Right ventricle myocardium inferior (tissue), 1 donor: ENCODE measurements around the gene SLC26A1. TPM values are rescaled to one million over a fixed set of nuclear protein-coding genes. Genes with fewer than 3 reads are reported as not detected.

ENCODE experiments used
- ATAC-seq: fragments of 200-7000 bp; cut with Tn5 transposase; one replicate; pipeline ENCODE4 v1.9.1; 2020; ENCODE audit warnings: mild to moderate bottlenecking, moderate library complexity
- DNase-seq: peaks from one replicate; pipeline ENCODE4 v3.0.0; 2021; ENCODE audit errors: missing footprints
- intact Hi-C: fragments of 100-400 bp; cut with DNase I; formaldehyde crosslinking; loops from one replicate; pipeline ENCODE4 v1.11.0; 2022
- long read RNA-seq: library from polyadenylated mRNA; unstranded; transcript quantifications from one replicate; pipeline ENCODE4 v2.0.0, GENCODE V29; 2021
- total RNA-seq: library from RNA; stranded (reverse); fragmentation: NEBNext Ultra II Directional; extraction: Animal tissue kit (Norgen Biotek cat#: 25700); gene quantifications from one replicate; pipeline ENCODE4 v1.2.1, GENCODE V29; 2021
- donor health status: DM: no; HTN: yes; CAD: no; lungs with severe emphysema.

SLC26A1 gene, protein sequence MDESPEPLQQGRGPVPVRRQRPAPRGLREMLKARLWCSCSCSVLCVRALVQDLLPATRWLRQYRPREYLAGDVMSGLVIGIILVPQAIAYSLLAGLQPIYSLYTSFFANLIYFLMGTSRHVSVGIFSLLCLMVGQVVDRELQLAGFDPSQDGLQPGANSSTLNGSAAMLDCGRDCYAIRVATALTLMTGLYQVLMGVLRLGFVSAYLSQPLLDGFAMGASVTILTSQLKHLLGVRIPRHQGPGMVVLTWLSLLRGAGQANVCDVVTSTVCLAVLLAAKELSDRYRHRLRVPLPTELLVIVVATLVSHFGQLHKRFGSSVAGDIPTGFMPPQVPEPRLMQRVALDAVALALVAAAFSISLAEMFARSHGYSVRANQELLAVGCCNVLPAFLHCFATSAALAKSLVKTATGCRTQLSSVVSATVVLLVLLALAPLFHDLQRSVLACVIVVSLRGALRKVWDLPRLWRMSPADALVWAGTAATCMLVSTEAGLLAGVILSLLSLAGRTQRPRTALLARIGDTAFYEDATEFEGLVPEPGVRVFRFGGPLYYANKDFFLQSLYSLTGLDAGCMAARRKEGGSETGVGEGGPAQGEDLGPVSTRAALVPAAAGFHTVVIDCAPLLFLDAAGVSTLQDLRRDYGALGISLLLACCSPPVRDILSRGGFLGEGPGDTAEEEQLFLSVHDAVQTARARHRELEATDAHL
- not detected for total RNA-seq
- long read RNA-seq, partial matches to known transcripts = 0 of 1 reads
- long read RNA-seq, other reads (novel, unspliced or antisense) = 1 of 1 reads

DNA sequence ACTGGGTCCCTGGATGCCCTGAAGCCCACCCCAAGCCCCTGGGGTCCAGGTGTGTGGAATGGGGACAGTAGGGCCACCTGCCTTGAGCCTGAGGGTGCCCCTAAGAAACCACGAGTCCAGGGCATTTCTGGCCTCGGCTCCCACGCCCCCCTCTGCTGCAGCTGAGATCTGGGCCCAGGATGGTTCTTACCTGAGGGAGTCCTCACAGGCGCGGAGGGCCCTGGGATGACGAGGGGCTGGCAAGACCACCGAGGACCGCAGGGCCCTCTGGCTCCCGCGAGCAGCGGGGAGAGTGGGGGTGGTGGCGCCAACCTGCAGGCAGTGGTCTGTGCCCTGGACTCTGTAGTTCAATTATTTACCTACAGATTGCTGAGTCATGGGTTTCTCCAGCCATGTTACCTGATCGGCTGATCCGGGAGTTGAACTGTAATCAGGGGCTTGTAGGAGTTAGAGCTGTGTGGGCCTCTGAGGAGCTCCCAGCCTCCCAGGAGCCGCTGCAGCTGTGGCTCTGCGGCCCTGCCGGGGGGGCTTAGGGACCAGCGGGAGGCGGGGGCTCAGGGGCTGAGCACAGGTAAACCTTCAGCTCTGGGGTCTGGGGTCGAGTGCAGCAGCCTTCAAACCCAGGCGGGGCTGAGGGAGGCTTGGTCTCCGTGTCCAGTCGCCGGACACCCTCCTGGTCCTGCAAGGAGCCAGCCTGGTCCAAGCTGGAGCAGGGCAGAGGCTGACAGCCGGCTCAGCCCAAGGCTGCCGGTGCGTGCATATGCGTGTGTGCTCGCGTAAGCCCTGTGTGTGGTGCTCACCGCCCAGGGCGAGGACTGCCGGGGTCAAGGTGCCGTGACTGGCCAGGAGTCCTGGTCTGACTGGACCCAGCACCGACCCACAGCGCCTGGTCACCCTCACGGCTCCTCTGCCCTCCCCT lies at the start of gene SLC26A1:
SLC26A1 (minus strand) TSS at position 294 of the 919 bp plus-strand sequence. CDS start 1,701 bp downstream, outside the sequence.
- intact Hi-C loops = no loop called here
- ATAC-seq = no peak
- peak; percentile 69 for DNase-seq

DNA sequence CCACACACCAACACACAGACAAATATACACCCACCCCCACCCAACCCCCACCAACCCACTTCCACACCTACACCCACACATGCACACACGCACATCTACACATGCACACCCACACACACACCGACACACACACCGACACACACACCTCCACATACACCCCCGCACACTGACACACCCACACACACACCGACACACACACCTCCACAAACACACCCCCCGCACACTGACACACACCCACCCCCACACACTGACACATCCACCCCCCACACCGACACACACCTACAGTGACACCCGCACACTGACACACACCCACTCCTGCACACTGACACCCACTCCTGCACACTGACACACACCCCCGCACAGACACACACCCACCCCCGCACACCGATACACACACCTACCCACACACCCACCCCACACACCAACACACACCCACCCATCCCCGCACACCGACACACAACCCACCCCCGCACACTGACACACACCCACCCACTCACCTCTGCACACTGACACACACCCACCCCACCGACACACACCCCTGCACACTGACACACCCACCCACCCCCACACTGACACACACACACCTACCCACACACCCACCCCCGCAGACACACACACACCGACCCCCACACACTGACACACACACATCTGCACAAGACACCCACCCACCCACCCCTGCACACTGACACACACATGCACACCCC lies 49.3 kb upstream of the SLC26A1 start:
- ATAC-seq (no peak), DNase-seq (peak; percentile 21)
- intact Hi-C loops = no loop called here

DNA sequence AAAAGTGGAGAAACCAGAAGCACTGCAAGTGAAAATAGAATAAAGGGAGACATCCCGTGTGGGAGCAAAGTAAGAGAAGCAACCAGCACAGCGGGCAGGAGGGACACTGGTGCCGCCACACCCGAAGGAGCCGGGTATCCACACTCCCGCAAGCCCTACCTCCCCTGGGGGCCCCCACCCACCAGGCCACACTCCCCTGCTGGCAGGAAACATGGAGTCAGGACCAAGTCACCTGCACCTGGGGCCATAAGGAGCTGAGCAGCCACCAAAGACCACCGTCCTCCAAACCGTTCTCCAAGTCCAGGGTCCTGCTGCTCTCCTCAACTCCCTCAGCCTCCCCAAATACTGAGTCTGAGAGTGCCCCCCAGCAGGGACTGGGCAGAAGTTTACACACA lies 48.7 kb upstream of the SLC26A1 start:
- DNase-seq (peak; percentile 61), ATAC-seq (no peak)
- intact Hi-C loops = no loop called here

DNA sequence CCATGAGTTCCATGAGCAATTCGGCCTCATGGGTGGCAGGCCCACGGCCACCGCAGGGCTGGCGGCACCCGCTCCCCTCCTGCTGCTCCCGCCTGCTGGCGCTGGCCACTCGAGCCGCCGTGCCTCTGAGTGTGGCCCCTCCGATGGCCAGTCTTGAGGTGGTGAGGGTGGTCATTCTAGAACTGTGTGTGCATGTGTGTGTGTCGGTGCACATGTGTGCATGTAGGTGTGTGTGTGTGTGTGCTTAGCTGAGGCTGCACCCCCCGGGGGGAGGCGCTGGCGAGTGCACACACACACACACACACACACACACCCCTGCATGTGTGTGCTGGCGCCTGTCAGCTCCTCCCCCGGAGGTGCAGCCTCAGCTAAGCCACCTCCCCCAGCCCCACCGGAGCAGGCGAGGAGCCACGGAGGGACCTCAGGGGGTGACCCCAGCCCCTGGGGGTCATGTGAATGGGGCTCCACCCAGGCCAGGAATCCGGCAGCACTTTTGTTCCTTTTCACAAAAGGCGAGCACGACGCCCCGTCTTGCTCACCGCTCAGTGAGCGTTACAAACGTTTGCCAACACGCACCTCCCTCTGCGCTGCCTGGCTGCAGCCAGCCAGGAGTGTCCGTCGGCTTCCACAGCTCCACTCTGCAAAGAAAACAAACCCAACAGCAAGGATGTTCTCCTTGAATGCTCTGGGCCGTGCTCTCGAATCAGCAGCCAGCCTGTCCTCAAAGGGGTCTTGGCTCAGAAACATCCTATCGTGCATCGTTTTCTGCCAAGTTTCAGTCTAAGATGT lies 48.1 kb upstream of the SLC26A1 start:
- no peak for ATAC-seq
- intact Hi-C loops = no loop called here
- peak; percentile 59 for DNase-seq

DNA sequence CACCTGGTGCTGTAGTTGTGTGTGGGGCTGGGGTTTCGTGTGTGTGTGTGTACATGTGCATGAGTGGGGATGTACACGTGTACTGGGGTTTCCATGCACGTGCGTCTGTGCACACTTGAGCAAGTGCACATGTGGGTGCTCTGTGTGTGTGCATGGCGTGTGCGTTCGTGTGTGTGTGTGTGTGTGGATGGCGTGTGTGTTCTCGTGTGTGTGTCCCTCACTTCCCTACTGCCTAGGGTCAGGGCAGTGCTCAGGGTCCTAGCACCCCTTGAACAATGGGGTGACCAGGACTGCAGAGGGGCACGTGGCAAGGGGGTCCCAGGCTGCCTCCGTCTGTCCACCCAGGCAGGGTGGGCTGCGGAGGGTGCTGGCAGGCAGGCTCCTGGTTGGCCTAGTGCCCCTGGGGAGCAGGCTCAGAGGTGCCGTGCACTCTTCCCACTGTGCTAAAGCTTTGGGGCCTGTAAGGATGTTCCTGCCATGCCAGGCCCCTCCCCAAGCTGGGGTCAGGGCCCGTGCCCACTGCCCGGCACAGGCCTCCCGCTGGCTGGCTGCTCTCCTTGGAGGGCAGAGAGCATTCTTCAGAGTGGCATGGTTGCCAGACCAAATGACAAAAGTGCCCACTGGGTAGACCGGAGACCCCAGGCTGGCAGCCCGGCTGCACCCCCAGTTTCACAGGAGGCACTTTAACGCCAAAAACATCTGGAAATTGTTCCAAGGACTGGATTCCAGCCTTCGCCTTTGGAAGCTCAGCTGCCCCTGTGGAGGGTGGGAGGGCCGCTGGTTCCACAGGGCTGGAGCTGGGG lies 47.3 kb upstream of the SLC26A1 start:
- DNase-seq (peak; percentile 47), ATAC-seq (no peak)
- intact Hi-C loops = no loop called here

DNA sequence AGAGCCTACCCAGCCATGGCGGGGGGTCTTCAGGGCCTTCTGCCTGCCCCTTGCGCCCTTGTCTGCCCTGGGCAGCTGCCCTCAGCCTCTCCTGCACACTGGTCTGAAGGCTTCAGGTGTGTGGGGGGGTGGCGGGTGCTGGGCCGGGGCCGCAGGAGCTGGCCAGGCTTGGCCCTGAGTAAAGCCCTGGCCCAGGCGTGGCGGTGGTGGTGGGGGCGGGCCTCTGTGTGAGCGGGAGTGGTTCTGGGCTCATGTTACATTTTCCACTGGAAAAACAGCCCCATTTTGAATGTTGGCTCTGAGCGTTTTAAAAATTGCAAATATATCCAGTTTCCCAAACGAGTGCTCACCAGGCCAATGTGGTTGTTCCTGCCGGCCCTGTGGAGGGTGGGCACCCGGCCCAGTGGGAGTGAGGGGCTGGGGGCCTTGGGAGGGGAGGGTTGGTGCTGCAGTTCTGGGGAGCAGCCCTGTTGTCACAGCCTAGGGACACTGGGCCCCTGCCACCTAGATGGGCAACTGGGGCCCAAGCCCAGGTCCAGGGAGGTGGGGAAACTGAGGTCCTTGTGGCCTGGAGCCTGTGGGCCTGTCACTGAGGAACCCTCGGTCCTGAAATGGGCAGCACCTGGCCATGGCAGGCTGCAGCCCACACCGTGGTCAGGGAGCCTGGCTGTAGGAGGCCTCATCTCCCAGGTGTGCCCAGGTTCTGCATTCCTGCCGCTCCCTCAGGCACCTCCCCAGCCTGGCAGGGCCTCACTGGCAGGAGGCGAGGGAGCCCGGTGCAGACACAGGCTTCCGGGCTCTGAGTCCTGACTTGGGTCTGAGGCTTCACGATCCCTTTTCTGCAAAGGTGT lies 46.5 kb upstream of the SLC26A1 start:
- ATAC-seq (no peak), DNase-seq (peak; percentile 66)
- intact Hi-C loops = no loop called here

DNA sequence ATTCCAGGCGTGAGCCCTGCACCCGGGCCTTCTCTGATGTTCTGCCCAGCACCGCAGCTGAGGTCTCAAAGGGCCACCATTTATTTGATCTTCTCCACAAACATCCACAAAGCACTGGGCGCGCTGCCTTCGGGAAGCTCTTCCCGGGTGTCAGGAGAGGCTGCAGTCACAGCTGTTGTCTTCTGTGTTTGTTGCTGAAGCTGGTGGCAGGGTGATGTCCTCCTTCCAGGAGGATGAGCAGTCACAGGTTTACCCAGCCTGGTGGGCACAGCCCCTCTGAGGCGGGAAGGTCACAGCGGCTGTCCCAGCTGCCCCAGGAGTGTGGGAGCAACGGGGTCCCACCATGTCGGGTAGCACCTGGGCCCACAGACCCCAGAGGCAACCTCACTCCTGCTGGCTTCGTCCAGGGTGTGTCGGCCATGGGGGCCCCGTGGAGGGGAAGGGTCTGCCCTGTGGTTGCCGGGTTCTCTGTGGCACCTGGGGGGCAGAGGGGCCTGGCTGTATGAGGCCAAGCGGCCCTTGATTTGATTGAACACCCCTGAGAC lies 45.8 kb upstream of the SLC26A1 start:
- intact Hi-C loops = no loop called here
- peak; percentile 37 for DNase-seq
- ATAC-seq = no peak

DNA sequence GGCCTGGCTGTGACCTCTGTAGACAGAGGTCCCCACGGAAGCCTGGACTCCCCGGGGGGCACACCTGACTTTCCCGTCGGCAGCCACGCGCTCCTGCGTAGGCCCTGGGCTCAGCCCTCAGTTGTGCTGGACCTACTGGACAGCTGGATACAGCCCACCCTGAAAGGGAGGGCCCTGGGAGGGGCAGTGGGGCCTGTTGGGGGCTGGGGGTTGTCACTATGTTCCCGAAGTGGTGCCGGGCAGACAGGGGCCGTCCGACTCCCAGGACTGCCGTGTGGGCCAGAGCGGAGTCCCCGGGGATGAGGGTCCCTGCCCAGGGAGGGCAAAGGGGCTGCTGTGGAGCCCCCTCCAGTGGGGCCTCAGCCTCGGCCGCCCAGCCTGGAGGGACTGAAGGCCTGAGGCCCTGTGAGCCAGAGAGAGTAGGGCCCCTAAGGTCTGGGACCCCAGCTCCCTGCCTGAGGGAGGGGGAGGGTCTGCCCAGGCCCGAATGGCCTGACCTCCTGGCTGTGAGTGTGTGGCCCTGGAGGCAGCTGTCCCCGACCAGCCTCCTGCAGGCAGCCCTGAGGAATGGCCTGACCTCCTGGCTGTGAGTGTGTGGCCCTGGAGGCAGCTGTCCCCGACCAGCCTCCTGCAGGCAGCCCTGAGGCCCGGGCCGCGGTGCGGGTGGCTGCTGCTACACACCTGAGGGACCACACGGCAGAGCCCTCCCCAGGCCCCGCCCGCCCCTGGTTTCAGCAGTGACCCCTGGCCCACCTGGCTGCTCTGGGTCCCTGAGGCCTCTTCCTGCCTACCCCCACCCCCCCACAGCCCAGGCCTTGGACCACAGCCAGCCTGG lies 44.0 kb upstream of the SLC26A1 start:
- intact Hi-C loops = no loop called here
- ATAC-seq = no peak
- DNase-seq = no peak

DNA sequence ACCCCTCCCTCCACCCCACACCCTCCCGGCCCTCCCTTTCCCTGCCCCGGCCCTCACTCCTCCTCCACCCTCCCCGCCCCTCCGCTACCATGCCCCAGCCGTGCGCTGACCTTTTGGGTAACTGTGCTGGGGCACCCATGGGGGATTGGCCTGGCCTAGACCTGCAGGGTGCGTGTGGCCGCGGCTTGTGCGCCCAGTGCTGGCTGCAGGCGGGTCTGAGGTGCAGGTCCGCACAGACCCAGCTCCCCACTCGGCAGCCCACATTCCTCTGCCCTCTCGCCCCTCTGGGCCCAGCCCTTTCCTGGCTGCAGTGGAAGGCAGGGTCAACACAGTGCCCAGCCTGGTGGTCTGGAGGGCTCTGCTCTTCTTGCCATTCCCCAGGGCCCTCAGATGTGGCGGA lies 42.9 kb upstream of the SLC26A1 start:
- ATAC-seq (no peak), DNase-seq (no peak)
- intact Hi-C loops = no loop called here

DNA sequence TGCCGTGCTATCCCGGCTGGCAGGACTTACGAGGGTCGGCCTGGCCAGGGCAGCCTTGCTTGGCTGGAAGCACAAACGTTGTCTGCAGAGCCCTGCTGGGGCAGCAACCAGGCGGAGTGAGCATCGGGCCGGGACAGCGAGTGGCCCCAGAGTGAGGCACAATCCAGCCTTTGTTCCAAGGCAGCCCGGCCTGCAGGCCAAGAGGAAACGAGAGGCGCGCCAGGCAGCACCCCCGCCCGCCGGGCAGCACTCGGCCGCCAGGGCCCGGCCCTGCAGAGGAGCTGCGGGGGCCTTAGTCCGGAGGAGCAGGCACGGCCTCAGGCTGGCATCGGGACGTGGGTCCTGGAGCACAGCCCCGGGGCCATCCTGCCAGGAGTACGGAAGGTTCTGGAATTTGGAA lies 42.3 kb upstream of the SLC26A1 start:
- intact Hi-C loops = no loop called here
- ATAC-seq (peak; percentile 69), DNase-seq (no peak)

DNA sequence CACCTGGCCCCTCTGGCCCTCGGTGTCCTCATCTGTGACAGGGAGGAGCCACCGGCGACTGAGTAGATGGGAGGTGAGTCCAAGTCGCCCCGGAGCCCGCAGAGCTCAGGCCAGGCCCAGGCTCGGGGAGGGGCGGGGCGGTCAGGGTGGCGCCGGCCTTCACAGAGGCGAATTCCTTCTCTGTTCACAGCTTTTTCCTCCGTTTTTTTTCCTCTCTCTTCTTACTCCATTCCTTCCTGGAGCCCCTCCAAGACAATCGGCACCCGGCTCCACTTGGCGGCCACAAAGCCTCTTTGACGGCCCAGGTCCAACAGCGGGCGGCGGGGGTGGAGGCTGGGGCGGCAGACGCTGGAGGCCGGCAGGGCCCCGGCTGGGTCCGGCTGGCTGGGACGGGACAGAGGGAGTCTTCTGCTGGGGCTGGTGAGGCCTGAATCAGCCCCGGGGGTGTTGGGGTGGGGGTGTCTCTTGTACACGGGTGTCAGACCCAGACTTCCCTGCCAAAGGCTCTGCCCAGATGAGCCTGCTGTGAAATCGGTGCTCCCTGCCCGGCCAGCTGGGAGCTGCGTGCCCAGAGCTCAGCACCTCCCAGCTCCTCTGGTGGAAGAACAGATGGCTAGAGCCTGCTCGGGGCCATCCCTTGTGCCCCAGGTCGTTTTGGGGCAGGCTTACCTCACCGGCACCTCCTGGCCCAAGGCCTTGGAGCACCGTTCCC lies 40.8 kb upstream of the SLC26A1 start:
- DNase-seq (no peak), ATAC-seq (peak; percentile 47)
- intact Hi-C loops = no loop called here

DNA sequence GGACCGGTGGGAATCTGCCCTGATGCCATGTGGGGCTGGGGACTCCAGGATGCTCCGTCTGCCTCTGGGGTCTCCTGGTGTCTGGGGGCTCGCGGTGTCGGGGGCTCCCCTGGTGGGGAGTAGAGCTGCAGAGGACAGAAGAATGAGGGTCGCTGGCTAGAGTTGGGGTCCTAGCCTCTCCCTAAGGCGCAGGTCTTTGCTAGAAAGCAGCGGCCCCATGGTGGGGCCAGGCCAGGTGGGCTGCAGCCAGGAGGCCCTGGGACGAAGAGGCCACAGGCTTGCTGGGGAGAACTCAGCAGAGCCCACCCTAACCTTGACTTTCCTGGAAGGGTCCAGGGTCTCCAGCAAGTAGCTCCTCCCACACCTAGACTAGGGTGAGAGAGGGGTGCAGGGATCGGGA lies 39.7 kb upstream of the SLC26A1 start:
- DNase-seq (no peak), ATAC-seq (no peak)
- intact Hi-C loops = no loop called here

DNA sequence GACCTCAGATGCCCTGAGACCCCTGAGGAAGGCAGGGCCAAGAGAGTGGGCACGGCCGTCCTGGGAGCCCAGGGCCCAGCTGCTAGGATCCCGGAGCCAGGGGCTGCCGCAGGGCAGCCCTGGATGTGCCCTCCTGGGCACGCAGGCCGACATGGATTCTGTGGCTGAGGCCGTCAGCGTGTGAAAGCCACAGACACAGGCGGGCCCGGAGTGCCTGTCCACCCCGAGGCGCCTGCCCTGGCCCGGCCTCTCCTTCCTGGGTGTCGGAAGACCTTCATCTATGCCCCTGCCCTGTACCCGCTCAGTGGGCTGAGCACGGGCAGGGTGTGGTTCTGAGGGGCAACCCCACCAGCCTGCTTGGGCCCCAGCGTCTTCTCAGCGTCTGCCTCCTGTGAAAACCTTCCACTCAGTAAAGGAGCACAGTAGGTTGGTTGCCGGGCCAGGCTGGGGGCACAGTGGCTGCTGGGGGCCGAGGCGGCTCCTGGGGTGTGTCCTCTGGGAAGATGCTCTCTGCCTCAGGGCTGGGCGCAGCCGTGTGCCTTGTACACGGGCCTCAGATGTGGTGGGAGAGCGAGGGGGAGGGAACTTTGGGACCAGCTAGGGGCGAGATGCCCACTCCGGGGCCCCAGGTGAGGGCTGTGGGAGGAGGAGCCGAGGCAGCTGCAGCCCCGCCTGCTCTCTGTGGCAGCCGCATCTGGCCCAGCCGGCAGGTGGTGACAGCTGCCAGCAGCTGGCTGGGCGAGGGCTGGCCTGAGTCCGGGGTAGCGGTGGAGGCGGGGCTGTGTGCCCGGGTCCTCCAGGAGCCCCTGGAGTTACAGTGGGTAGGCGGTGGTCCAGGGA lies 39.0 kb upstream of the SLC26A1 start:
- intact Hi-C loops = no loop called here
- no peak for ATAC-seq
- no peak for DNase-seq

DNA sequence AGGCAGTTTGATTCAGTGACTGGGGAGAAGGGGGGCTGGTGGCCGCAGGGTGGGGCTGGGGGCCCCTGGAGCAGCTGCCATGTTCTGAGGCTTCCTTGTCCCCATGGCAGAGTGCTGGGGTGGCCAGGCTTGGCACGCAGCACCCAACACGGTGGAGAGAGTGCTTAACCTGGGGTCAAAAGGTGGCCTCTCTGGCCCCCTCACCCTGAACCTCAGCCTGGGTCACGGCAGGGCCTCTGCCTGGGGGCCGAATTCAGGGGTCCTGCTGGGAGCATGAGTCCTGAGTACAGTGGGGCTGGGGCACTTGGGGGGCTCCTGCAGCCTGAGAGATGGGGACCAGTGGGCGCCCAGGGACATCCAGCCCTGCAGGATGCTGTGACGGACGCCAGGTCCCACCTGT lies 38.1 kb upstream of the SLC26A1 start:
- intact Hi-C loops = no loop called here
- no peak for DNase-seq
- ATAC-seq = no peak
